Stimulated activated CD8-positive, alpha-beta memory T cell treated with anti-CD3 and anti-CD28 coated beads, Interleukin-12 subunit alpha, Interleukin-12 subunit beta, amount 100 ng/mL, for 4 hours (primary cell): Measurements from ENCODE around the gene OR51B4.
"Not testable (repeated sequence)": the region's sequence is repeated elsewhere in the genome, so short reads cannot be mapped to it uniquely, and the experiment has no call there.

Experiments
- DNase-seq: peaks from one replicate; pipeline ENCODE4 v3.0.0-alpha.2; 2020; ENCODE audit warnings: low read depth

The OR51B4 gene

DNA sequence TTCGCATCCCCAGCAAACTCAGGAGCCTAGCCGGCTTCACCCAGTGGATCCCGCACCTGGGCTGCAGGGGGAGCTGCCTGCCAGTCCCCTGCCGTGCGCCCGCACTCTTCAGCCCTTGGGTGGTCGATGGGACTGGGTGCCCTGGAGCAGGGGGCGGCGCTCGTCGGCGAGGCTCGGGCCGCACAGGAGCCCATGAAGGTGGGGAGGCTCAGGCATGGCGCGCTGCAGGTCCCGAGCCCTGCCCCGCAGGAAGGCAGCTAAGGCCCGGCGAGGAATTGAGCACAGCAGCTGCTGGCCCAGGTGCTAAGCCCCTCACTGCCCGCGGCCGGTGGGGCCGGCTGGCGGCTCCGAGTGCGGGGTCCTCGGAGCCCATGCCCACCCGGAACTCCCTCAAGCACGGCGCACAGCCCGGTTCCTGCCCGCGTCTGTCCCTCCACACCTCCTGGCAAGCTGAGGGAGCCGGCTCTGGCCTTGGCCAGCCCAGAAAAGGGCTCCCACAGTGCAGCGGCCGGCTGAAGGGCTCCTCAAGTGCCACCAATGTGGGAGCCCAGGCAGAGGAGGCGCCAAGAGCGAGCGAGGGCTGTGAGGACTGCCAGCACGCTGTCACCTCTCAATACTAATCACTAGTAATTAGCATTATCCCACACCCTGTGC is 7.3 kb downstream of the OR51B4 start:
- DNase-seq = not testable (repeated sequence)

DNA sequence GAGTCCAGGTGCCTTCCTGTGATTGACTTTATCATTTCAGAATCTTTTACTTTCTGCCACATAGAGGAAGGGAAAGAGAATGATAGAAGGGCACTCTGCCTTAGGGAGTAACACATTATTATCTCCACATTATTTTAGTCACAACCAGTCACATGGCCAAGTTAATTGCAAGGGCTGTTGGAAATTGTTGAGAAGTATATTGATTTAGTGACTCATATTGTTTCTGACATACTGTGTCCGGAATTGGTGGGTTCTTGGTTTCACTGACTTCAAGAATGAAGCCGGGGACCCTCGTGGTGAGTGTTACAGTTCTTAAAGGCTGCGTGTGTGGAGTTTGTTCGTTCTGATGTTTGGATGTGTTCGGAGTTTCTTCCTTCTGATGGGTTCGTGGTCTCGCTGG is 8.7 kb downstream of the OR51B4 start:
- no peak for DNase-seq

DNA sequence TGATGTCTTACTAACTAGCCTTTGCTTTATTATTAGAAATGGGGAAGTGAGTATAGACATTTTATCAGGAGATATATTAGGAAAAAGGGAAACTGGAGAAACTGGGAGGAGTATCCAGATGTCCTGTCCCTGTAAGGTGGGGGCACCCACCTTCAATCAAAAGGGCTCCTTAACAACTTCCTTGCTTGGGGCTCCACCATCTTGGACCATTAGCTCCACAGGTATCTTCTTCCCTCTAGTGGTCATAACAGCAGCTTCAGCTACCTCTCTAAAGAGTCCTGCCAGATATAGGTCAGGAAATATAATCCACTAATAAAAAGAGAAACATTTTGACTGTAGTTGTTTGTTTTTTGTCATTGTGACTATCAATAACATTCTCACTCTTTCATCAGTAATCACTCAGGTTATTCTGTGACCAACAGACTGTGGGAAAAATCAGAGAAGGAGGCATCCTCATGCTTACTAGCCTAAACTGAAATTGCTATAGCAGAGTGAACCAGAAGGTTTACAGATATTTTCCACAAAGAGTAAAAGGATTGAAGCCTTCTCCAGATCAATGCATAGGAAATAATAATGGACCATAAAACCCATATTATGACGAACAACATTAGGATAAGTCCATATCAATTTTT is 10.4 kb downstream of the OR51B4 start:
- DNase-seq = no peak

DNA sequence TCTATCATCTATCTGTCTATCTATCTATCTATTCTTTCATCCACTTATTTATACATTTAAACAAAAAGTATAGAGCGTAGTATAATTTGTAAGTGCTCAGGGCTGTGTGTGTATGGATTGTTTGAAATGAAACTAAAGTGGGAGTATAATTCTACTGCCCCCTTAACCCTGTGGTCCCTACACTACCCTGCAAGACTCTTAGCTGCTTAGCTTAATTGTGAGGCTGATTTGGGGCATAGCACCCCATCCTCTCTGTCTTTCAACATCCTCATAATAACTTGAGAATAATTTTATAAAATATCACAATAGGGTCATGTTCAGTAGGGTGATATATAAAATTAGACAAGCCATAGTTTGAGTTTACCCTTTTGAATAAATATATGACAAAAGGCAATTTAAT is 11.6 kb downstream of the OR51B4 start:
- DNase-seq = no peak

DNA sequence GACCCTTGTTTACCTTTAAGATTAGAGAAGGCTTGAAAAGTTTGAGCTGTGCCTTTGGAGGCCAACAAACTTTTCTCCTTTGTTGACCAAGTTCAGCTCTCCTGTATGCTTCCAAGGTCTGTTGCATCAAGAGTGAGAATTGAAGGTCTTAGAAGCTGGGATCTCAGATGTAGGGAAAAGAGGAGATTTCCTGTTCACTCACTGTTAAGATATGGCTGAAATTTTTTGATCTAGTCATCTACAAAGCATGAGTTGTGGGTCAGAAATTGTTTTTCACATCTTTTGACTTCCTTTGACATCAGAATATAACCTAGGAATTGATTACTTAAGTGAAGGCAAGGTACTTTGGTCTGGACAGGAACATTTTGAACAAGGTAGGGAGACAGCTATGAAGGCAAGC is 12.1 kb downstream of the OR51B4 start:
- DNase-seq = no peak

DNA sequence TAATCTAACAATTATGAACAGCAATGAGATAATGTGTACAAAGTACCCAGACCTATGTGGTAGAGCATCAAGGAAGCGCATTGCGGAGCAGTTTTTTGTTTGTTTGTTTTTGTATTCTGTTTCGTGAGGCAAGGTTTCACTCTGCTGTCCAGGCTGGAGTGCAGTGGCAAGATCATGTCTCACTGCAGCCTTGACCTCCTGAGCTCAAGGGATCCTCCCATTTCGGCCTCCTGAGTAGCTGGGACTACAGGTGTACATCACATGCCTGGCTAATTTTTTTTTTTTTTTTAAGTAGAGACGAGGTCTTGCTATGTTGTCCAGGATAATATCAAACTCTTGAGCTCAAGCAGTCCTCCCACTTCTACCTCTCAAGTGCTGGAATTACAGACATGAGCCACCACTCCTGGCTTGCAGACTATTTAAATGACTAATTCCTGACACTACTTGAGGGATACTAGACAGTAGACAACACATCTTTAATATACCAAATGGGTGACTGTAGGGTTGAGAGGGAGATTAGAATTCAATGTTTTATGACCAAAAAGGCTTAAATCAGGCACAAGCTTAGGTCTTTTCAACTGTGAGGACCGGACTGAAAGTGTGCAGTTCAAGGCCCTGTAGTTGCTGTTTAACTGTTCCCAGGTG is 12.7 kb downstream of the OR51B4 start:
- no peak for DNase-seq

DNA sequence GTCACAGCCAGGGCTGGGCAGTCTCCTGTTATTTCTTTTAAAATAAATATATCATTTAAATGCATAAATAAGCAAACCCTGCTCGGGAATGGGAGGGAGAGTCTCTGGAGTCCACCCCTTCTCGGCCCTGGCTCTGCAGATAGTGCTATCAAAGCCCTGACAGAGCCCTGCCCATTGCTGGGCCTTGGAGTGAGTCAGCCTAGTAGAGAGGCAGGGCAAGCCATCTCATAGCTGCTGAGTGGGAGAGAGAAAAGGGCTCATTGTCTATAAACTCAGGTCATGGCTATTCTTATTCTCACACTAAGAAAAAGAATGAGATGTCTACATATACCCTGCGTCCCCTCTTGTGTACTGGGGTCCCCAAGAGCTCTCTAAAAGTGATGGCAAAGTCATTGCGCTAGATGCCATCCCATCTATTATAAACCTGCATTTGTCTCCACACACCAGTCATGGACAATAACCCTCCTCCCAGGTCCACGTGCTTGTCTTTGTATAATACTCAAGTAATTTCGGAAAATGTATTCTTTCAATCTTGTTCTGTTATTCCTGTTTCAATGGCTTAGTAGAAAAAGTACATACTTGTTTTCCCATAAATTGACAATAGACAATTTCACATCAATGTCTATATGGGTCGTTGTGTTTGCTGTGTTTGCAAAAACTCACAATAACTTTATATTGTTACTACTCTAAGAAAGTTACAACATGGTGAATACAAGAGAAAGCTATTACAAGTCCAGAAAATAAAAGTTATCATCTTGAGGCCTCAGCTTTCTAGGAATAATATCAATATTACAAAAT is 13.4 kb downstream of the OR51B4 start:
- DNase-seq = no peak

DNA sequence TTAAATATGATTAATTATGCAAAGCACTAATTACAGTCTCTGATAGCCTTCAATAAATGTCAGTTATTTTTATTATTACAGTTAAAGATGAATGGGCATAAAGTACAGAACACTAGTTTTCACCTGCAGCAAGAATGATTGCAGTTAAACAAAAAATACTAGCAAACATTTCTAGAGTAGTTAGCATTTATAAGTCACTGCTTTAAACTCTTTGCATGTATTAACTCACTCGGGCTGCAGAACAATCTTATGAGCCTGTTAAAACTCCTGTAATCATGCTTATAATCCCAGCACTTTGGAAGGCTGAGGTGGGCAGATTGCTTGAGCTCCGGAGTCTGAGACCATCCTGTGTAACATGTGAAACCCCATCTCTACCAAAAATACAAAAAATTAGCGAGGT is 14.8 kb downstream of the OR51B4 start:
- no peak for DNase-seq

DNA sequence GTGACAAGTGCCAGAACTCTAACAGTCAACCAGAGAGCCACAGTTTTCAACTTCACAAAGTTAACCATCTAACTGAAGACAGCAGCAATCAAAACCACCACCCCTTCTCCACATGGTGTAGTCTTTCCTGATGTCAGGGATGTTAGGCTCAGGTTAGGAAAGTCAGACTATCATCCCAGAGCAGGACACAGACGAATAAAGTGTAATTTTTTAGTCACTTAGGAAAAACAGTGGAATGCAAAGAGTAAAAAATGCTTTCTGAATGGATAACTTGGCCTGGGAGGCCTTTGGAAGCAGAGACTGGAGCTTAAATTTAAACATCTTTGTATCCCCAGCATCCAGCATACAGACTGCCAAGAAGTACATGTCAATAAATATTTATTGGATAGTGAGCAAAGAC is 15.4 kb downstream of the OR51B4 start:
- DNase-seq = no peak

DNA sequence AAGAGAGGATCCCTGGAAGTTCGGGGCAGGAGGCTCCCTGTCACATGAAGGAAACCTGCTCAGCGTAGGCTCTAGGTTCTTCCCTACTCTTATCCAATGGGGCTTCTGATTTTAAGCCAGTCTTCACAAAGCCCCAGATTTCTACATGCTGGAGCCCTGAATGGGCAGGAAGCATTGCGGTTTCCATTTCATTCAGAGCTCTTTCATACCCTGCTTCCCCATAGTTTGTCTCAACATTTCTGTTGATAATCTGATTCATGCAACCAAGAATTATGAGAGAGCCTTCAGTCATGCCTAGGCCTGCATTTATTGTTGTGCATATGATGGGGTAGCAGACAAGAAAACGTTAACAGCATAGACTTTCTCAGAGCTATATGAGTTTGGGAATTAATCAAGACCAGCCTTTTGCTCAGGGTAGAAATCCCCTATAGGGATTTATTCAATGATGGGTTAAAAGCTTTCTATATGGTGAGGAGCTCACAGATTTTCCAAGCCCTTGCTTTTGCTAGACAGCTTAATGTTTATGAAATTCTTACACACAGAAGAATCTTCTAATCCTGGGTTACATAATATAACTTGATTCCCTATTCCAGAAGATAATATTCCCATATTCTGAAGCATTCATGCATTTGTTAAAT is 15.9 kb downstream of the OR51B4 start:
- no peak for DNase-seq

DNA sequence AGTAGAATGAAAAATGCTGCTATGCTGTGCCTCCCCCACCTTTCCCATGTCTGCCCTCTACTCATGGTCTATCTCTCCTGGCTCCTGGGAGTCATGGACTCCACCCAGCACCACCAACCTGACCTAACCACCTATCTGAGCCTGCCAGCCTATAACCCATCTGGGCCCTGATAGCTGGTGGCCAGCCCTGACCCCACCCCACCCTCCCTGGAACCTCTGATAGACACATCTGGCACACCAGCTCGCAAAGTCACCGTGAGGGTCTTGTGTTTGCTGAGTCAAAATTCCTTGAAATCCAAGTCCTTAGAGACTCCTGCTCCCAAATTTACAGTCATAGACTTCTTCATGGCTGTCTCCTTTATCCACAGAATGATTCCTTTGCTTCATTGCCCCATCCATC is 17.1 kb downstream of the OR51B4 start:
- DNase-seq = no peak

DNA sequence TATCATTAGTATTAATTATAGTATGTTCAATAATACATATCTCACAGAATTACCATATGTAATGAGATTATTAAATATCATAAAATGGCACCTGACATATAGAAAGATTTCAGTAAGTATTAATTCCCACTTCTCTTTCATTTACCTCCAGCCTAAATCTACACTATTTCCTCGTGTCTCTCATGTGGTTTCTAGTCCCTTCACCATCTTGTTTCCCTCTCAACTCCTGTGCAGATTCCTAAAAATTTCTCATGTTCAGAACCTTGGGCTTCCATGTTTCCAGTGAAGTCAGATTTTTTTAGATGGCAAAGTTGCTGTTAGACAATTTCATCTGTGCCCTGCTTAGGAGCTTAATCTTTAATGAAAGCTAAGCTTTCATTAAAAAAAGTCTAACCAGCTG is 17.9 kb downstream of the OR51B4 start:
- DNase-seq = no peak

DNA sequence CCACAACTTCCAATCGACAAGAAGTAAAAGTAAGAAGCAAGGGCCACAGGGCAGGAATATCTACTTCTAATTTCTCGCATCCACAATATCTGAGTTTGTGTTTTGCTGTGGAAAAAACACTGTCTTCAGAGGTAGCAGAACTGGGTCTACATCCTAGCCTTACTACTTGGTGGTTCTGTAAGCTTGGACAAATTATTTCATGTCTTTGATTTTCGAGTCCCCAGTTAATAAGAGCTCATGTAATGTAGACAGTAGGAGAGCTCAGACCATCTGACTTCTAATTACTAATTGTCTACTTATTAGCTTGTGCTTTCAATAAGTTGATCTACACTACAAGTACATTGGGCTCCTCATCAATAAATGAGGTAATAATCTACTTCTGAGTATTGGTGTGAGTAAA is 18.7 kb downstream of the OR51B4 start:
- DNase-seq = no peak

DNA sequence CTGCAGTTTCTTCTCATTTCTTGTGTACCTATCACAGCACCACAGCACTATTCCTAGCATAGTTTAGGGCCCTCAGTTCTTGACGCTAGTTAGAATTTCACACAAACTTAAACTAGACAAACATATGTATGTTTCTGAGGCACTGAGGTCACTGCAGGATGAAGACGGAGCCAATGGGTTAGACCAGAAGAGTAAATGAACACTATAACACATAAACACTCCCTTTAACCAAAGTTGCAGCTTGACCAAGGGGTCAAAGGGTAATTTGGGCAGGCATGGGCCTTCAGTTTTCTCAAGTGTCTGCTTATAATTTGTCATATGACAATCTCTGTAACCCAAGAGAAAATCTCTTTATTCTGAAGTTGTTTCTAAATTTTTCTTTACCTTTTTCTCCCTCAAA is 19.1 kb downstream of the OR51B4 start:
- DNase-seq = no peak

DNA sequence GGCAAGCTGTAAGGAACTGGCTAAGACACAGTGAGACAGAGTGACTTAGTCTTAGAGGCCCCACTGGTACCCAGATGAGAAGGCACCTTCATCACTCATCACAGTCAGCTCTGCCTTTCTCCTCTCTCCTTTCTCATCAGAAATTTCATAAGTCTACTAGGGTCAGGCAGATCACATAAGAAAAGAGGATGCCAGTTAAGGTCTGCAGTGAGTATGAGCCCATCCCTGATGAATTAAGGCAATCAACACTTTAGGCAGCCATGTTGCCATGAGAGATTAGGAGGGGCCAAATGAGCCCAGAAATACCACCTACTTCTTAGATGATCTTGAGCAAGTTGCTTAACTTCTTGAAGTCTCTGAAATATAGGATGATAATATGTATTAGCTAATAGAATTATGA is 20.1 kb downstream of the OR51B4 start:
- DNase-seq = no peak

DNA sequence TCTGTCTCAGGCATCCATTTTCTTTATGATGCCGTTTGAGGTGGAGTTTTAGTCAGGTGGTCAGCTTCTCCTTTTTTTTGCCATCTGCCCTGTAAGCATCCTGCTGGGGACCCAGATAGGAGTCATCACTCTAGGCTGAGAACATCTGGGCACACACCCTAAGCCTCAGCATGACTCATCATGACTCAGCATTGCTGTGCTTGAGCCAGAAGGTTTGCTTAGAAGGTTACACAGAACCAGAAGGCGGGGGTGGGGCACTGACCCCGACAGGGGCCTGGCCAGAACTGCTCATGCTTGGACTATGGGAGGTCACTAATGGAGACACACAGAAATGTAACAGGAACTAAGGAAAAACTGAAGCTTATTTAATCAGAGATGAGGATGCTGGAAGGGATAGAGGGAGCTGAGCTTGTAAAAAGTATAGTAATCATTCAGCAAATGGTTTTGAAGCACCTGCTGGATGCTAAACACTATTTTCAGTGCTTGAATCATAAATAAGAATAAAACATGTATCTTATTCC is 21.1 kb downstream of the OR51B4 start:
- no peak for DNase-seq

DNA sequence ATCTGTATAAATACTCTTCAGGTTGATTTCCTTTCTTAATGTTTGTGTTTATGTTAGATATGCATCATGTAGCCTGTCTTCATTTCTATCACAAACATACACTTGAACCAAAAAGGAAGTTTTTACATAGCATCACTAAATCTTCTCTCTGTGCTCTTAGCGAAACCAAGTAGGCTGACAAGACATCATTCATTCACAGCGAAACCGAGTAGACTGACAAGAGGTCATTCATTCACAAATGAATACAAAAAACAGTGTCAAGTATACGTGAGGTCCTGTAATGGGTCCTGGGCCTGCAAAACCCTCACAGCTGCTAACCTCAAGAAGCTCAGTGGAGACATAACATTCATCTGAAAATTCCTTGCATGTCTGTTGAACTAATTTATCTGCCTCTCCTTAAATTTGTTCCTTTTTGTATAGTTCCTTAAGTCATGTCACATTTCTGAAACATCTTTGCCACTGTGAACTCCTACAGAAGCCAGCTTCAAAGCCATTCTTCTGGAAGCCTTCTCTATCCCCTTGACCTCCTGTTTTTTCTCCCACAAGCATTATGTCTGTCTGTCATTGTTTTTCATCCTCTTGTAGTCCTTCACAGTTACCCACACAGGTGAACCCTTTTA is 22.2 kb downstream of the OR51B4 start:
- no peak for DNase-seq

DNA sequence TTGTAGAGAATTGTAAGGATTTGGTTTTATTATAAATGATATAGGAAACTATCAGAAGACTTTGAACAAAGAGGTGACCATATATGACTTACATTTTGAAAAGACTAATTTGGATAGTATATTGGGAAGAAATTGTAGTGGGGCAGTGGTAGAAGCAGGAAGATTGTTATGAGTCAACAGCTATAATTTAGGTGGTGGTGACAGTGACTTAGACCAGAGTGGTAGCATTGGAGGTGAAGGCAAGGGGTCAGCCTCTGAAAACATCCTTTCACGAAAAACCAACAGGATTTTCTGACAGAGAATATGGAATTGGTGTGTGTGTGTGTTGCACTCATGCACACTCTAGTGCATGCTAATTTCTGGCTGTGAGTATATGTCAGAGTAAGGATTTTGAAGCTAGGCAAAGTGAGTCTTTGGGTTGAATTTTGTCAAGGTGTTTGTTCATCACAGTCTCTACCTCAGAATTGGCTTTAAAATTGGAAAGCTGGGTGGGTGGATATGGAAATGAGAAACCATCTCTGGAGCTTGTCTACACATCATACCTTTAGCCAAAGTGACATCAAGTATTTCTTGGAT is 23.9 kb downstream of the OR51B4 start:
- no peak for DNase-seq

DNA sequence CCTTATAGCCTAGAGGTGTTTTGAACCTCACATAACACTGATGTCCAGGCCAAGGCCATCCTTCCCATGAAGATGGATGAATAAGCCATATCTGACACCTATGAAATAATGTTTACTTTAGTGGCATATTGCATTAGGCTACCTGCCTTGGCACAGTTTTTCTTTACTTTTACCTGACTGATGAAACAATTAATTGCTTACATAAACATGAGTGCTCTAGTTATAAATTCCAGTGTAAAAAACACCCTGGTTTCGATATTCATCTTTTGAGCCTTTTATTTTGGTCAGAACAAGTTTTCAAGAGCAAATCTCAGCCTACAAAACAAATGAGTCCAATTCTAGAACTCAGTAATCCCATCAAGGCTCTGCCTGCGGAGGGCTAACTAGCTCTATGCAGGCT is 25.0 kb downstream of the OR51B4 start:
- DNase-seq = no peak

DNA sequence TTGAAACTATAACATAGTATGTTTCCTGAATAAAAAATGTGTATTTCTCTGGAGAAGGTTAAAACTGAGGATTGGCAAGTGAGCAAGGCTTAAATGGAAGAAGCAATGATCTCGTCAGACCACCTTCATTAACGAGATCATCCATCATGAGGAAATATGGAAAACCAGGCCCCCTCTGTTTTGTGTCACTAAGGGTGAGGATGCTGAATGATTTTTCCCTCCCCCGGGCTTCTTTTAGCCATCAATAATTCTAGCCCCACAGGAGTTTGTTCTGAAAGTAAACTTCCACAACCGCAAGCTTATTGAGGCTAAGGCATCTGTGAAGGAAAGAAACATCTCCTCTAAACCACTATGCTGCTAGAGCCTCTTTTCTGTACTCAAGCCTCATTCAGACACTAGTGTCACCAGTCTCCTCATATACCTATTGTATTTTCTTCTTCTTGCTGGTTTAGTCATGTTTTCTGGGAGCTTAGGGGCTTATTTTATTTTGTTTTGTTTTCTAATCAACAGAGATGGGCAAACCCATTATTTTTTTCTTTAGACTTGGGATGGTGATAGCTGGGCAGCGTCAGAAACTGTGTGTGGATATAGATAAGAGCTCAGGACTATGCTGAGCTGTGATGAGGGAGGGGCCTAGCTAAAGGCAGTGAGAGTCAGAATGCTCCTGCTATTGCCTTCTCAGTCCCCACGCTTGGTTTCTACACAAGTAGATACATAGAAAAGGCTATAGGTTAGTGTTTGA is 26.2 kb downstream of the OR51B4 start:
- DNase-seq = no peak

DNA sequence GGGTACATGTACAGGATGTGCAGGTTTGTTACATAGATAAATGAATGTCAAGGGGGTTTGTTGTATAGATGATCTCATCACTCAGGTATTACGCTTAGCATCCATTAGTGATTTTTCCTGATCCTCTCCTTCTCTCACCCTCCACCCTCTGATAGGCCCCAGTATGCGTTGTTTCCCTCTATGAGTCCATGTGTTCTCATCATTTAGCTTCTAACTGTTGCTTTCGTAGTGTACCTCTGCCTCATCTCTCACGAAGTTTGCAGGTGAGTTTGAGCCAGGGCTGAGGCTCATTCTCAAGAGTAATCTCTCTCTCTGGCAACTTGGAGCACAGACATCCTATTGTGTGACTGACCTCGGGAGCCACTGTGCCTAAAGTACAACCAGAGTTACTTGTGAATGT is 27.4 kb downstream of the OR51B4 start:
- no peak for DNase-seq
